SK-MEL-5 (cell line): ENCODE results near the gene GNAT2. TPM values are rescaled to one million over a fixed set of nuclear protein-coding genes. Genes with fewer than 3 reads are reported as not detected.

Experiments
- DNase-seq: peaks from one replicate; pipeline ENCODE4 v3.0.0-alpha.2; 2016; ENCODE audit warnings: low read depth, low spot score
- in situ Hi-C: cut with HindIII; loops from 2 replicates; pipeline ENCODE4 v1.10.0; 2016; ENCODE audit warnings: low sequenced_read_pairs, high pct_unique_total_duplicates, low pct_unique_long_range_greater_than_20kb
- total RNA-seq: library from RNA; depleted of rRNA; stranded (reverse); fragments of >200 nt; shearing (Covaris generic); gene quantifications from 2 replicates; pipeline ENCODE4 v1.2.3, GENCODE V29; 2014

Gene GNAT2
- total RNA-seq, 1 experiment from 2014 or later, result 0.18 TPM

DNA sequence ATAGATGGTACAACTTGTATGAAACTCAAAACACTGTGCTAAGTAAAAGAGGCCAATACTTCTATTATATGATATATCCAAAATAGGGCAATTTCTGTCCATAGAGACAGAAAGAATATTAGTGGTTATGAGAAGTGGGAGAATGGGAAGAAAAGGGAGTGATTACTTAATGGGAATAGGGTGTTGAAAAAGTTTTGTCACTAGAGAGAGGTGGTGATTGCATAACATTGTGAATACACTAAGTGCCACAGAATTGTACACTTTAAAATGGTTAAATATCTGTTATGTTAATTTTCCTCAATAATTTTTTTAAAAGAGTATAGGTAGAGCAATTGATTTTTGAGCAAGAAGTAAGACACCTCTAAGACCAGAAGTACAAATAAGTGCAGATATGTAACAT lies 29.7 kb downstream of the GNAT2 start:
- in situ Hi-C loops, result no loop called here
- no peak for DNase-seq

- in situ Hi-C loops, result no loop called here
- DNase-seq, result no peak
Observed at GRCh38 chr1:109589177-109589576, 30.2 kb downstream of the GNAT2 start.

DNA sequence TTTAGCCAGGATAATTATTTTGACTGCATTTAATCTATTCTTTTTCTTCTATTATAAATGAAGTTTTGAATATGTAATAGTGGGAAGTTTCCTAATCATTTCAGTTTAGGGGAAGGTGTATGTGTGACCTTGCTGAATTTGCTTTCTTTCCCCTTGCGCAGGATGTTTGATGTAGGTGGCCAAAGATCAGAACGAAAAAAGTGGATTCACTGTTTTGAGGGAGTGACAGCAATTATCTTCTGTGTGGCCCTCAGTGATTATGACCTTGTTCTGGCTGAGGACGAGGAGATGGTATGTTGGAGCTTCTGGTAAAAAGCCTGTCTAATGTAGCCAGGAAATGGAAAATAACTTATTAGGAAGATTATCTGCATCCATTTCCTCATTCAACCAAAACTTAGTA lies 33.4 kb downstream of the GNAT2 start:
- in situ Hi-C loops, result no loop called here
- DNase-seq, result no peak

DNA sequence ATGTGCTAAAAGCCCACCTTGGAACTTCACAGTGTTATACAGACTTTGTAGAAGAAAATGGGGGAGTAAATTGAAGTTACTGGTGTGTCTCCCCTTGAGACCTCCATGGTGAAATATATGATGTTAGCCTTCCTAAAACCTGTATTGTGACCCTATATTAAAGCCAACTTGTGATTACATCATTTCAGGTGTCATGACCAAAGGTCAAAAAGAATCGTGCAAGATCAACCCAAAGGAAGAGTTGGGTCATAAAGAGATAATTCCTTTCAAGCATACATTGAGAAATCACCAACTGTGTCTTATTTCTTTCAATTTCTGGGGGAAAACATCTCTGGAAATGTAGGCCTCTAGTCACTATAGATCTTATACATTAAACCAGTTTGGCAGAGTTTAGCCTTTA lies 34.6 kb downstream of the GNAT2 start:
- in situ Hi-C loops, result no loop called here
- no peak for DNase-seq

DNA sequence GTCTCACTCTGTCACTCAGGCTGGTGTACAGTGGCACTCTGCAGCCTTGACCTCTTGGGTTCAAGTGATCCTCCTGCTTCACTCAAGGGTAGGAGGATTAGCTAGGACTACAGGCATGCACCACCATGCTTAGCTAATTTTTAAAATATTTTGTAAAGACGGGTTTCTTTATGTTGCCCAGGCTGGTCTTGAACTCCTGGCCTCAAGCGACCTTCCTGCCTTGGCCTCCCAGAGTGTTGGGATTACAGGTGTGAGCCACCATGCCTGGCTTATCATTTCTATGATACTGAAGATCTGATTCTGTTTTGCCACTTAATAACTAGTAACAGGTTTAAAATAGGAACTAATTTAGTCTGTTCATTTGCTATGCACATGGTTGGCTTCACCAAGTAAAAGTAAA lies 37.4 kb downstream of the GNAT2 start:
- DNase-seq, result no peak
- in situ Hi-C loops, result no loop called here

DNA sequence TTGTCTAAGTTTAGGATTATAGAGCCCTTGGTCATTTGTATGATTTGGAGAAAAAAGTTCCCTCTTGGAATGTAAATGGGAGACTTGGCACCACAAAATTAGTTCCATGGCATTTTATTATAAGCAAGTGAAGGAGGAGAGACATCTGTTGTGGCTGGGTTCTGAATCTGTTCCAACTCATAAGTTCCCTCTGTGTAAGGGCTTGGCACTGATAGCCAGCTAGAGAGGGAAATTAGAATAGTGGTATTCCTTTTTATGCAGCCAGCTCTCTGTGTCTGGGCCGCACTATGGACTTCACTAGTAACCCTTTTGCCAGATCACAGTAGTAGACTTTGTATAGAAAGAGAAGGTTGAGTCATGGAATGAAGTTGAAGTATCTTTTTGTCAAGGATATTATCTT lies 39.9 kb downstream of the GNAT2 start:
- no peak for DNase-seq
- in situ Hi-C loops, result no loop called here

DNA sequence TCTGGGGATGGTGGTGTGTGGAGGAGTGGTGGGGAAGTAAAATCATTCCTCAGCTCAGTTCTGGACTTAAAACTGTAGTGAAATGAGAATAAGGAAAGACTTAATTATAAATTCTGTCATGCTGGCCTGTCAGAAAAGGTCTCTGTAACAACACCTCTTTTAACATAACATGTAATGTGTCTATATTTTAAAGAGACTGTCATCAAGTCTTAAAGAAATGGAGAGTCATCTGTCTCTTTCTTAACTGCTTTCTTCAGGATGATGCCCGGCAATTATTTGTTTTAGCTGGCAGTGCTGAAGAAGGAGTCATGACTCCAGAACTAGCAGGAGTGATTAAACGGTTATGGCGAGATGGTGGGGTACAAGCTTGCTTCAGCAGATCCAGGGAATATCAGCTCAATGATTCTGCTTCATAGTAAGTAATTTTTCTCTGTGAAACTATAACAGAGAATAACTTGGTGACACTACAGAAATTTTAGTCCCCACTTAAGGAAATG lies 40.4 kb downstream of the GNAT2 start:
- DNase-seq, result no peak
- in situ Hi-C loops, result no loop called here

DNA sequence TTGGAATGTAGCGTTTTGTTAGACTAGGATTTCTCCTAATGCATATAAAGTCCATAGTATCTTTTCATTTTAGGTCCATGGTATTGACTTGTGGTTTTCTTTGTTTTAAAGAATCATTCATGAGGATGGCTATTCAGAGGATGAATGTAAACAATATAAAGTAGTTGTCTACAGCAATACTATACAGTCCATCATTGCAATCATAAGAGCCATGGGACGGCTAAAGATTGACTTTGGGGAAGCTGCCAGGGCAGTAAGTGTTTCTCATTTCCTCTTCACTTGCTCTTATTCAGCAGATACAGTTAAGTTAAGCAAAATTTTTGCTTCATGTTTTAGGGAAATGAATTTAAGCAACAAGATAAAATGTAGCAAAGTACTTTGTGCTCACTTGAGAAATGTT lies 45.6 kb downstream of the GNAT2 start:
- in situ Hi-C loops, result no loop called here
- DNase-seq, result no peak

DNA sequence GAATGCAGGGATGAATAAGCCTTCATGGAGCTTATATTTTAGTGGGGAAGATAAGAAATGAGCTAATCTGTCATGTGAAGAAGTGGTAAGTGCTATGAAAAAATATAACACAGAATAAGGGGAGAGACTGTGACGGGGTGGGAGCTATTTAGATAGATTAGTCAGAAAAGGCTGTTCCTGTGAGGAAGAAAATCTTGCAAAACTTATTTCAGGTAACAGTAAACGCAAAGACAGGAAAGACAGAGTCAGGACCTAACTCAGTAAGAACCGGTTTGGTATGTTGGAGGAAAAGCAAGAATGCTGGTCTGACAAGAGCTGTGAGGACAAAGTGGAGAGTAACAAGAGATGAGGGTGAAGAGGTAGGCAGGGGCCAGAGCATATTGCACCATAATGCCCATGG lies 49.0 kb downstream of the GNAT2 start:
- in situ Hi-C loops, result no loop called here

DNA sequence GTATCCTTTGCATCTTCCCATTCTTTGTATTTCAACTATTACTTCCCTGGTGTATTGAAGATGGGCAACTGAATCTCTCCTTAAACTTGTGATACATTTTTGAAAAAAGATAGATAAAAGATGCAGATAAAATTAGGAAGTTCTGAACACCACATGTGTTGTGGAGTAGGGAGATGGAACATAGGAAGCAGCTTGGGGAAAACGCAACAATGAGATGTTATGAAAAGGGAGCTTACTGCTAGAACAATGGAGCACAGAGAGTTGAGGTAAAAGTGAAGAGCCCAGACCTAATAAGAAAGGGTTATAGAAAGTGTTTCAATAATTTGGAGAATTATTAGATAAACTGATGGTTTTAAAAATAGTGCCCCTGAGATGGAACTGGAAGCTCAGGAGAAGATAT lies 50.1 kb downstream of the GNAT2 start:
- in situ Hi-C loops, result no loop called here
- no peak for DNase-seq

More for the DNA sequence above, 49.0 kb downstream of the GNAT2 start:
- DNase-seq, result no peak

GRCh38 chr1:109567877-109568672 lies 51.3 kb downstream of the GNAT2 start:
- in situ Hi-C loops, result no loop called here
- DNase-seq, result no peak

DNA sequence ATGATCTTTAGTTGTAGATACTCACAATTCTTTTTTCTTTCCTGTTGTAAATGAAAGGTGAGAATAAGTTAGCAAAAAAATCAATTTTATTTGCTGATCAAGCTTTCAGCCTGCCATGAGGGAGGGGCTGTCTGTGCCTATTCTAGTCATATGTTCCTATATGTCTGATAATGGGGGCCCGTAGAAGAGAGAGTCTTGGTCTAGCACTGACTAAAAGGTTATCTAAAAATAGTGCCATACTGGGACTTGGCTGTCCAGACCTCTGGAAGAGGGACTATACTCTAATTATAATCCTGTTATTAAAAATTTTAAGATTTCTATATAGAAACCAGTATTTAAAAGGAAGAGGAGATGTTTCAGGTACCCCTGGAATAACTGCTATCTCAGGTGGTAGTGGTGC lies 52.4 kb downstream of the GNAT2 start:
- no peak for DNase-seq
- in situ Hi-C loops, result no loop called here

DNA sequence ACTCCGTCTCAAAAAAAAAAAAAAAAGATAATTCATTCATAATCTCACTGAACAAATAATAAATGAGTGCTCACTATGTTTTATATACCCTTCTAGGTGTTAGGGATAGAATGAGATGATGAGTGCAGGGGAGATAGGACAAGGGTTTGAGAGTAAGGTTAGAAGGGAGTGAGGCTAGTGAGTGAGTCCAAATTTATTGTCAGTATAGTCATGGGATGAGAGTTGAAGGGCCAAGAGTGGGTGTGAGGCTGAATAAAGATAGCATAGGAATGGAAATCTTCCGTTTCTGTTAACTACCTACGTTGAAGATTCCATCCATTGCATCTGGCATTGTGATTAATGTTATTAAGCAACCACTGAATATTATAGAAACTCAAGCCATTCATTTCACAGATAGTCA lies 54.2 kb downstream of the GNAT2 start:
- in situ Hi-C loops, result no loop called here
- DNase-seq, result no peak

DNA sequence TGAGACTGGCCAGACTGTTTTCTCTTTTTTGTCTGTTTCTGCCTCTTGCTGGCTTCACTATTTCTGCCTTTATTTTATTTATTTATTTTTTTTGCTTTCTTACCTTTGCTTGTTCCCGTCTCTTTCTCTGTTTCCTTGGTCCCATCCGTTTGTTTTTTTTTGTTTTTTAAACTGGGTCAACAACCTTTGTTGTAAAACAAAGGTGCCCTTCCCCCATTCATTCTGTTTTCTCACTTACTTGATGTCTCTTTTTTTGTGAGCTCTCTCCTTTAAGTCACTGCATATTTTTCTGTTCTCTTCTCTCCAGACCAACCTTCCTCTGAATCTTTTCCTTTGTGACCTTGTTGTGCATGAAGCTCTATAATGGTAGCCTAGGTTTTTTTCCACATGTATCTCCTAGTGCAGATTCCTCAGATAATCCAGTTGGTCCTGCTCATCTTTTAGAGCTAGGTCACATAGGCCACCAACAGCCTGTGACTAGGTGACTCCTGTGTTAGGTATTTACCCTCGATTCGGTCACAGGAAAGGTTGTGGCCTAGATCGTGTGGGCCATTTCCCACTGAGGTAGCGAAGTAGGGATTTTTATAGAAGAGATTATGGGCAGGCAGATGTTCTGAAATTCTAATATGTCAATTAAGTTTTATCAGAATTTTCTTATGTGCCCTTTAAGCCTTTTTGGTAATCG lies 55.1 kb downstream of the GNAT2 start:
- no peak for DNase-seq
- in situ Hi-C loops, result no loop called here

GRCh38 chr1:109559995-109560394 lies 59.4 kb downstream of the GNAT2 start:
- in situ Hi-C loops, result no loop called here

GRCh38 chr1:109557520-109557919 lies 61.9 kb downstream of the GNAT2 start:
- no peak for DNase-seq
- in situ Hi-C loops, result no loop called here

More at GRCh38 chr1:109559995-109560394, 59.4 kb downstream of the GNAT2 start:
- no peak for DNase-seq

- no peak for DNase-seq
- in situ Hi-C loops, result no loop called here
Observed at GRCh38 chr1:109556563-109556962, 62.9 kb downstream of the GNAT2 start.
